Measurements from ENCODE around the gene GRM4.

DNA sequence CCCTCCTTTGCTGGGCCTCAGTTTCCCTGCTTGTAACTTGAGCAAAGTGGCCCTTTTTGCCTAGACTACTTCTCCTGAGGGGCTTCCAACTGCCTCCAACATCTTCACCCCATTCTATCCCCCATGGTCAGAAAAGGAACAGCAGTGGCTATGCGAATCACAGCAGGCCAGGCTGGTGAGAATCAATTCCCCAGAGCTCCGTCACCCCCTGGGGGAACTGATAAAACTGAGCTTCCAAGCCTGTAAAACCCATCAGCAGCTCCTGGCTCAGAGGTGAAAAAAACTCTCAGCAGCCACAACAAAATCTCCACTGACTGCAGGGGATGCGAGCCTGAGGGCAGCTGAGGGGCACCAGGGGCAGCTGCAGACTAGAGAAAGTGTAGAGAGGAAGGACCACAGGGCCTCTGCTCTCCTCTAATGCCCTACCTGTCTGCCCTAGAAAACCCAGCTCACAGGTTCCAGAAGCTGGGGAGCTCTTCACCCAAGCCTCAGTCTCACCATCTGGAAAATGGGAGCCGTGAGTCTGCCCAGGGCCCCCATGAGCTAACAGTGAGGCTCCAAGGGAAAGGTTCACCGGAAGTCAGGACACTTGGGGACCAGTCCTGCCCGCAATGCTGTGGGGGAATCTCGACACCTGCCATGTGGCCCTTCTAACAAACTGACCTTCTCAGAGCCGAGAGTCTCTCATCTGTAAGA, 120.6 kb downstream of the GRM4 start:
- TF ChIP-seq, protein P1, sequence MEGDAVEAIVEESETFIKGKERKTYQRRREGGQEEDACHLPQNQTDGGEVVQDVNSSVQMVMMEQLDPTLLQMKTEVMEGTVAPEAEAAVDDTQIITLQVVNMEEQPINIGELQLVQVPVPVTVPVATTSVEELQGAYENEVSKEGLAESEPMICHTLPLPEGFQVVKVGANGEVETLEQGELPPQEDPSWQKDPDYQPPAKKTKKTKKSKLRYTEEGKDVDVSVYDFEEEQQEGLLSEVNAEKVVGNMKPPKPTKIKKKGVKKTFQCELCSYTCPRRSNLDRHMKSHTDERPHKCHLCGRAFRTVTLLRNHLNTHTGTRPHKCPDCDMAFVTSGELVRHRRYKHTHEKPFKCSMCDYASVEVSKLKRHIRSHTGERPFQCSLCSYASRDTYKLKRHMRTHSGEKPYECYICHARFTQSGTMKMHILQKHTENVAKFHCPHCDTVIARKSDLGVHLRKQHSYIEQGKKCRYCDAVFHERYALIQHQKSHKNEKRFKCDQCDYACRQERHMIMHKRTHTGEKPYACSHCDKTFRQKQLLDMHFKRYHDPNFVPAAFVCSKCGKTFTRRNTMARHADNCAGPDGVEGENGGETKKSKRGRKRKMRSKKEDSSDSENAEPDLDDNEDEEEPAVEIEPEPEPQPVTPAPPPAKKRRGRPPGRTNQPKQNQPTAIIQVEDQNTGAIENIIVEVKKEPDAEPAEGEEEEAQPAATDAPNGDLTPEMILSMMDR (IDR thresholded peaks at IDR 0.05) = no peak
- TF ChIP-seq POLR2A (IDR thresholded peaks at IDR 0.05) (no peak), POLR2AphosphoS5 (IDR thresholded peaks at IDR 0.05) (no peak)
